ENCODE results near the gene SPATA13.

SPATA13 gene

DNA sequence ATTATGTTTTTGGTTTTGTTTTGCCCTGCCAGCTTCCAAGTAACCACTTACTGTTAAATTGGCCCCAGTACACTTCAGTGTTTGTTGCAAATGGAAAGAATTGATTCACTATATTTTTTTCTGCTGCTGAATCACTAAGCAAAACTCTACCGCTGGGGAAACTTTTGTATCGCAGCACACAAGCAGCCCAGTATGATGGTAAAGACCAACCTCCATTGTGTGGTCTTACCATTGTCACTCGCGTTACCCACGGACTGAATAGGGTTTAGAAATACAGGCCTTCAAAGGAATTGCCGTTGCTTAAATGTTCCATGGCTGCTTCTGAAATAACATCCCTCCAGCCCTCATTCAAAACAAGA is 7.9 kb downstream of the SPATA13 start:
- DNase-seq = no peak

DNA sequence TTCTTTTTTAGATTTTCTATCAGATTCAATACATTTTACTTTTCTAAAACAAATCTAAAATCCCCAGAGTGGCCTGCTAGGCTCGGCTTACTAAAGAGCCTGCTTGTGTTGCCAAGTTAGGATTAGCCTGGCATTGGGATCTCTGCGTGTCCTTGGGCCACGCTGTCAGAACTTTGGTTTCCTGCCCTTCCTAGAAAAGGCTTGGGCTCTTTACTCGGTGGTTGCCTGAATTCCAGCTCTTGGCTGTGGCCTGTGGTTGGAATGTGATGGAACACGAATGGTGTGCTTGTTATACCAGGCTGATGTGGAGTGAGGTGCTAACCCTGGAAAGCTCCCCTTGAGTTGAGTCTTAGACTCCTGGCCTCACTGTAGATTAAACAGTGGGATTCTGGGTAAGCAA is 8.5 kb downstream of the SPATA13 start:
- DNase-seq = no peak

DNA sequence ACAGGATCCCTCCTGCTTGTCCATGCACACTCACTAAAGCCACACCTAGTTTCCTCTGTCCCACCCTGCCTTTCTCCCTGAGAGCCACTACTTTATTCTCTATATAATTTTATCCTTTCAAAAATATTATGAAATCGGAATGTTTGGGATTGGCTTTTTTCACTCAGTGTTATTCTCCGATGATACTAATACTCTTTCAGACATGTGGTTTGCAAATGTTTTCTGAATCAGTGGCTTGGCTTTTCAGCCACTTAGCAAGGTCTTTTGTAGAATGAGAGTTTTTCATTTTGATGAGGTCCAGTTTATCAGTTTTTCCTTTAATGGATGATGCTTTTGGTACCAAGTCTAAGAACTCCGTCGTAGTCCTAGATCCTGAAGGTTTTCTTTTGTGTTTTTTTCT is 11.6 kb downstream of the SPATA13 start:
- no peak for DNase-seq

DNA sequence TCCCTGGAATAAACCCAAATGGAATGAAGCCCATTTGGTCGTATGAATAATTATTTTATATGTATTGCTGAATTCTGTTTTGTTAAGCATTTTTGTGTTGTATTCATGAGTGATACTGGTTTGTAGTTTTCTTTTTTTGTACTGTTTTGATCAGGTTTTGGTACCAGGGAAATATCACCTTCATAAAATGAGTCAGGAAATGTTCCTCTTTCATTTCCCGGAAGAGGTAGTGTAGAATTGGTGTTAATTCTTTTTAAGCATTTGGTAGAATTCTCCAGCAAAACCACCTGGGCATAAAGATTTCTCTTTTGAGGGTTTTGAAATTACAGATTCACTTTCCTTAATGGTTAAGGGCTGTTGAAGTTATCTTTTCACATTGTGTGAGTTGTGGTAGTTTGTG is 13.3 kb downstream of the SPATA13 start:
- no peak for DNase-seq

DNA sequence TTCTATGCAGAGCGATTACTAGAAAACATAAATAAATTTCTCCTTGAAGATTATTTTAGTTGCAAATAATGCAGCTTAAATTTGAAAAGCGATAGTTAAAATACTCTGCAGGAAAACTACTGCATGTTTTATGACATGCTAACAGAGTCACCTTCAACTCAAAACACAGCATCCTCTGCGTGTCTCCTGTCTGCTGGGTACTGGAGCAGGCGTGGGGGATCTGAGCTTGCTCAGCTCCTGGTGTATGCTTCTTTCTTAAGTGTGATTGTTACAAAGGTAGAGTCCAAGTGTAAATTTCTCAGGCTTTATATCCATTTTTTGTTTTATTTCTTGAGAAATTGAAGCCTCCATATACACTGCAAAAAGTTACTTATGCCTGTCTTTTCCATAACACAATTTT is 15.3 kb downstream of the SPATA13 start:
- DNase-seq = no peak

DNA sequence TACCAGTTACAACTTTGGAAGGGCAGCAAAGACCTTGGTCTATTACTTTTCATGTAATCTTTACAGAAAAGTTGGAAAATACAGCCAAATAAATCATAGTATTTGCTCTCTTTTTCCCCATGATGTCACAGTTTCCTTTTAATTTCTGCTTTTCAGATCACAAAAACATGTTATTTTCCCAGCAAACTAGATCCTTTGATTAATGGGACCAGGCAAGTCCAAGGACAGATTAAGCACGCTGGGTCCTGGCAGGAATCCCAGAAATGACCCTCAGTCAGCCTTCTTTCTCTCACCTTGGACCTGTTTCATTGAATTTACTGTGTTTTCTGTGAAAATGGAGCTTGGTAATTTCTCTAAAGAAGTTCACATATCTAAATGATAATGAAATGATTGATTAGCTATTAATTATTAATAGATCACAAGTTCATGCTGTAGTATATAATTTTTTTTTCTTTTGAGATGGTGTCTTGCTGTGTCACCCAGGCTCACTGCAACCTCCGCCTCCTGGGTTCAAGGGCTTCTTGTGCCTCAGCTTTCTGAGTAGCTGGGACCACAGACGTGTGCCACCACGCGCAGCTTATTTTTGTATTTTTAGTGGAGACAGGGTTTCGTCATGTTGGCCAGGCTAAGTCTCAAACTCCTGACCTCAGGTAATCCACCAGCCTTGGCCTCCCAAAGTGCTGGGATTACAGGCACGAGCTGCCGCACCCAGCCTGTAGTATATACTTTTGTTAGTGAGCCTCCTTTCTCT is 16.0 kb downstream of the SPATA13 start:
- no peak for DNase-seq

DNA sequence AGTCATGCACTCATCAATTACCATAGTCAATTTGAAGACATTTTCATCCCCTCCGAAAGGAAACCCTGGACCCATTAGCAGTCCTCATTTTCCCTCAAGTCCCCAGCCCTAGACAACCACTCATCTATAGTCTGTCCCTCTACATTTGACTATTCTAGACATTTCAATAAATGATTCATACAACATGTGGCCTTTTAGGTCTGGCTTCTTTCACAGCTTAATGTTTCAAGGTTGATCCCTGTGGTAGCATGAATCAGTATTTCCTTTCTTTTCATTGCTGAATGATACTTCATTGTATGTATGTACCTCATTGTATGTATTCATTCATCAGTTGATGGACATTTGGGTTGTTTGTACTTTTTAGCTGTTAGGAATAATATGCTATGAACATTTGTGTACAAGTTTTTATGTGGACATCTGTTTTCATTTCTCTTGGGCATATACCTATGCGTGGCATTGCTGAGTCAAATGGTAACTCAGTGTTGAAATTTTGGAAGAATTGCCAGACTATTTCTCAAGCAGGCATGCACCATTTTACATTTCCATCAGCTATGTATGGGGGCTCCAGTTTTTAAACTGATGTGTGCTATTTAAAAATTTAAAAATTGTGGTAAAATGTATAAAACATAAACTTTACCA is 18.4 kb downstream of the SPATA13 start:
- DNase-seq = no peak

DNA sequence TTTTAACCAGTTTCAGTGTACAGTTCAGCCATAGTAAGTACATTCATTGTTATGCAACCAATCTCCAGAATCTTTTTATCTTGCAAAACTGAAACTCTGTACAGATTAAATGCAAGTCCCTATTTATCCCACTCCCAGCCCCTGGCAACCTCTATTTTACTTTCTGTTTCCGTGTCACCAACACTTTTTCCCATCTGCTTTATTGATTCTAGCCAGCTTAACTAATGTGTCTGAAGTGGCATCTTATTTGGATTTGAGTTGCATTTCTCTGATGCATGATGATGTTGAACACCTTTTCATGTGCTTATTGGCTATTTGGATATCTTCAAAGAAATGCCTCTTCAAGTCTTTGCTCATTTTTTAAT is 18.9 kb downstream of the SPATA13 start:
- DNase-seq = no peak

DNA sequence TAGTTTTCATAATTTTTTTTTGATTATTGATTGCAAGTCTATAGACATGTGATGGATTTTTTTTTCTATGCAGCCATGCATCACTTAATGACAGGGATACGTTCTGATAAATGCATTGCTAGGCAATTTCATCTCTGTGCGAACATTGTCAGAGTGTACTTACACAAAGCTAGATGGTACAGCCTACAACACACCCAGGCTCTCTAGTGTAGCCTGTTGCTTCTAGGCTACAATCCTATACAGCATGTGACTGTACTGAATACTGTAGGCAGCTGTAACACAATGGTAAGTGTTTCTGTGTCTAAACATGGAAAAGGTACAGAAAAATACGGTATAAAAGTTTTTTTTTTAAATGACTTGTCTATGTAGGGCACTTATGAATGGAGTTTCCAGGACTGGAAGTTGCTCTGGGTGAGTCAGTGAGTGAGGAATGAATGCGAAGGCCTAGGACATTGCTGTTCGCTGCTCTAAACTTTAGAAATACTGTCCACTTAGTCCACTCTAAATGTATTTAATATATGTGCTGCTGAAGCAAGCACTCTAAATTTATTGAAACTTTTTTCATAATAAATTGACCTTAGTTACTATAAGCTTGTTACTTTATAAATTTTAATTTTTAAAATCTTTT is 20.3 kb downstream of the SPATA13 start:
- no peak for DNase-seq

DNA sequence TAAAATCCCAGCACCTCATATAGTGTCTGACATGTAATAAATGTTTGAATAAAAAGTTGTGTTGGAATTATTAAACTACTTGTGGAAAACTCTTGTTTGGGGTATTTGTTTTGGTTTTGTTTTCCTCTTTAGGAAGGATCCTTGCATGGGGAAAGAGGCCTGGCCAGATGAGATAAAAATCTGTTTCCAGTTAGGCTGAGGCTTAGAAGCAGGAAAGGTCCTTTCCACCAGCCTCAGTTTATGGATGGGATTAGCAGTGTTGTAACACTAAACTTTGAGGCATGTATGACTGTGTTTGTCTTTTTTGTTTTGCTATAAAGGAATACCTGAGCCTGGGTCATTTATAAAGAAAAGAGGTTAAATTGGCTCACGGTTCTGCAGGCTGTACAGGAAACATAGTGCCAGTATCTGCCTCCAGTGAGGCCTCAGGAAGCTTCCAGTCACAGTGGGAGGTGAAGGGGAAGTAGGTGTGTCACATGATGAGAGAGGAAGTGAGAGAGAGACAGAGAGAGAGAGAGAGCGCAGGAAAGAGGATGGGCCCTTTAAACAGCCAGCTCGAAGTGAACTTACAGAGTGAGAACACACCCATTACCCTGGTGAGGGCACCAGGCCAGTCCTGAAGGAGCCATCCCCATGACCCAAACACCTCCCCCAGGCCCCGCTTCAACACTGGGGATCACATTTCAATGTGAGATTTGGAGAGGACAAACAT is 21.6 kb downstream of the SPATA13 start:
- DNase-seq = no peak

DNA sequence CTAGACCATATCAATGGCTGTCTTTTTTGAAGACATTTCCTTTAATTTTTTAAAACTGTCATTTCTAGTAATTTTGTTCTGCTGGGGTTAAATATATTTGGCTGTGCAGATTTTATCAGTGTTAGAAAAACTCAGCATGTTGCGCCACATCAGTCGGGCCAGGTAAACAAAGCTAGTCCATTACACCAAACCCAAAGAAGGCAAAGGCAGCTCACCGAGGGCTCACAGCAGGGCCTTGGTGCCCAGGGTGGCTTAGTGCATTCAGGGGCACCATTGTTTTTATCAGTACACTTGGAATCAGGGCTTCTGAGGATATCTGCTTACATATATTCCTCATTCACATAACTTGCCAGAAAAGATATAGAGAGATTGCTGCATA is 22.2 kb downstream of the SPATA13 start:
- DNase-seq = no peak

DNA sequence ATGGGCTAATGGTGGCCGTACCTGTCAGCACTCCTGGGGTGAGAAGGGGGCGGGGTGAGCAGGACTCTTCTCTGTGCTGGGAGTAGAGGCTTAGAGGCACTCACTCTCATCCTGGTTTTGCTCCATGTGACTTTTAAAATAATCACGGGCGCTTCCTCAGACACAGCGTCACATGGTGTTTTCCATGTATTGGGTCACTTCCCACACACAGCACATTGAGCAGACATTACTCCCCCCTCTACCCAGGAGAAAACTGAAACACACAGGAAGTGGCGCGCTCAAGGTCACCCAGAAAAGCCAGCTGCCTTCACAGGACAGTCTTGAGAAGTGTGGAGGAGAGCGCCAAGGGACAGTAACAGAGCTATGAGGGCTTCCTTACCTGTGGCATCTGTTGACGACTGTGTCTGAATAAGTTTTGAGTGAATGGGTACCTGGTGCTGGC is 23.2 kb downstream of the SPATA13 start:
- DNase-seq = no peak

DNA sequence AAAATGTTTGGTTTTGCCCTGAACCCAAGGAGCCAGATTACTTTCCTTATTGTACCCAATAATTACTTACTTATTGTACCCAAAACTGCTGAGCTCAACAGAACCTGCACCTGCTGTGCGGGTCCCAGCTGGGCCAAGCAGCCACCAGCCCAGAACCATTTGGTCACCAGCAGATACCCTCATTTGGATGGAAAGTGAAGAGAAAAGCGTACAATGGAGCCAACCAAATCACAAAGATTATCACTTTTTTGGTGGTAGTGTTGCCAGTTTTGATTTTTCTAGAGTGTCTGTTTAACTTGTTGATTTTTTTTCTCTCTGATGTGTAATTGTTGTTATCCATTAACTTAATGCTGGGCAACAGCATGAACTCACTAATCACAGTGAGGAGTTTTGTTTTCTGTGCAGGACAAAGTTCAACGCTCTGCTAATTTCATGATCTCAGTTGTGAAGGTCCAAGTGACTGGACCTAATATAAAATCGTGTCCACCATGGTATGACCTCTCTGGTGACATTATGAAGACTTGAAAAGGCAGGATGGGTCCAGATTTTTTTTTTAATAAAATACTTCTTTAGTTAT is 23.8 kb downstream of the SPATA13 start:
- no peak for DNase-seq

DNA sequence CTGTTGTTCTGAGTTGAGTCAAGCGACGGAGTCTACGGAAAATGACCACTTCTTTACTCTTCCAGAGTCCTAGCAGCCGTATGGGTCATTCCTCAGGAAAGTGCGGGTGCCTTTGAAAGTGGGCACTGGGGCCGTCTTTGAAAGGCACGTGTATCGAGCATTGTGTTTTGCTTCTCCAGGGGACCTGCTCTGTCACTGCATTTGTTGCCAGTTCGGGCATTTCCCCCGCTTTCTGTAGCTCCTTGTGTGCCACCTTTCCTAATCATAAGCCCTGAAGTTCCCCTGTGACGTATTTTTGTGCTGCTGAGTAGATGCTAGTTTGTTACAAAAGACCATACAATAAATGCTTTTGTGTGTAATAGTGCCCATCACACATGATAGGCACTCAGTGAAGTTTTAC is 24.4 kb downstream of the SPATA13 start:
- DNase-seq = no peak

DNA sequence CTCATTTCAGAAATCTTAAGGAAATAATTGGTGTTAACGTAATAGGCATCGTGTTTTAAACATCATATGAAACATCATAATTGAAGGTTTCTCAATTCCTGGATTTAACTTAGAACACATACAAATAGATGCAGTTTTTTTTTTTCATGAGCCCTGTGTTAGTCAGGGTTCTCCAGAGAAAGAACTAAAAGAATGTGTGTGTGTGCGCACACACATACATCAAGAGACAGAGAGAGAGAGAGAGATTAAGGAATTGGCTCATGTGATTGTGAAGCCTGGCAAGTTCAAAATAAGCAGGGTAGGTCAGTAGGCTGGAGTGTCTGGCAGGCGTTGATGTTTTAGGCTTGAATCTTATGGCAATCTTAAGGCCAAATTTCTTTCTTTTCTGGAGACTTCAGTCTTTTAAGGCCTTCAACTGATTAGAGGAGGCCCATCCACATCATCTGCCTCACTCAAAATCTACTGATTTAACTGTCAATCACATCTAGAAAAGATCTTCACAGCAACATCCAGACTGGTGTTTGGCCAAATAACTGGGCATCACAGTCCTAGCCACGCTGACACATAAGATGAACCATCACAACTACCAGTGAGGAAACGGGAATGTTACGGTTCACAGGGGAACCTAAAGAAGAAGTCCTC is 25.2 kb downstream of the SPATA13 start:
- DNase-seq = no peak

DNA sequence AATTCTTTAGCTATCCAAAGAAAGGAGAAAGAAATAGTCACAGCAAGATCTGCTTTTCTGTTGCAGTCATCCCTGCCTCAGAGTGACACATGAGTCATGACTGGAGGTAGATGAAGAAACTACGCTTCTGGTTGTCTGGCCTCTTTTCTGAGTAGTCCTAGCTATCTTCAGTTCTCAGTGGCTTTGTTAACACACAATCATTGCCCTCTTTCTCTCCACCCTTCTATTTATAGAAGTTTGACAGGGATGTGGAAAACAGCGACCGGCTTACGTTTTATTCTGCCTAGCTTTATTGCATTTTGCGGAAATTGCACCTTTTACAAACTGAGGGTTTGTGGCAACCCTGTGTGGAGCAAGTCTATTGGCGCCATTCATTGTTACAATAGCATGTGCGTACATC is 26.7 kb downstream of the SPATA13 start:
- no peak for DNase-seq

DNA sequence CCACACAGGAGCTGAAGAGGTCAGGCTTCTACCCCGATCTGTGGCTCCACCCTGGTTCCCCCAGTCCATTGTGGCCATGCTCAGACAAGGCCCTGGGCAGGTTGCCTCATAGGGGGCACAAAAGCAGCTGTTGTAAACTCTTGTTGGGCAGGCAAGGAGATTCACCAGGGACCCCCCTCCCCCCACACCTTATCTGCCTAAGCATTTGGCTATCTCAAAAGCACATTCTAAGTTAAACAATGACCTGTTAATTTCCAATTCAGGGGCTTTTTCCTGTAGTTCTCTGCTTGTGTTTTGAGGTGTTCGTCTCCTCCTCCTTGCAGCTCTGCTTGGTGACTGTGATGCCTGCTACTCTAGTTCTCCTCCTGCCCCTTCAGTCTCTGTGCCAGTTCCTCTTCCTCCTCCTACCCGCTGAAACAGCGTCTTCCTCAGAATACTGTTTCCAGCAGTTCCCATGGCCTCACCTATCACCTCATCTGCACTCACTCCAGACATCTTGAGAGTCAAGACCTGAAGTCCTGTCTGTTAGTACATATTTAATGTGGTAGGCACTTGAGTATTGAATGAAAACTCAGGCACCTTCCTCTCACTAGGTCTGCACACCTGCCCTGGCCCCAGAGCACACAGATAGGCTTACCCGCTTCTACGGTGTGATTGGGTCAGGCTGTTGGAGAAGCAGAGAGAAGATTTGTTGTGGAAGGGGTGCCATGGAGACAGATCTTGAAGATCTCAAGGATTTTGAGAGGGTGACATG is 31.7 kb downstream of the SPATA13 start:
- no peak for DNase-seq

DNA sequence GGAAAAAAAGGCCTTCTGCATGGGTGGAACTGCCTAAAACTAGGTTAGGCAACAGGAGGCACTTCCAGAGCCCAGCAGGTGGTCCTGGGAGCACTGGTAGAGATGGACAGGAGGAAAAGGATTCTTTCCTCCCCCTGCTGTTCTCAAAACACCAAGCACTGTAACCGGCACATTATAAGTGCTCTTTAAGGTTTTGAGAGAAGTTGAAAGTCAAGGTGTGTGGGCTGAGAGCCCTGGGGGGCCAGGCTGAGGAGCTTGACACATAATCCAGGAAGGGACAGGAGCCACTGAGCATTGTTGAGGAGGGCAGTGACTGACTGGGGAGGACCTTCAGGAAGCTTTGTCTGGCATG is 32.3 kb downstream of the SPATA13 start:
- no peak for DNase-seq

DNA sequence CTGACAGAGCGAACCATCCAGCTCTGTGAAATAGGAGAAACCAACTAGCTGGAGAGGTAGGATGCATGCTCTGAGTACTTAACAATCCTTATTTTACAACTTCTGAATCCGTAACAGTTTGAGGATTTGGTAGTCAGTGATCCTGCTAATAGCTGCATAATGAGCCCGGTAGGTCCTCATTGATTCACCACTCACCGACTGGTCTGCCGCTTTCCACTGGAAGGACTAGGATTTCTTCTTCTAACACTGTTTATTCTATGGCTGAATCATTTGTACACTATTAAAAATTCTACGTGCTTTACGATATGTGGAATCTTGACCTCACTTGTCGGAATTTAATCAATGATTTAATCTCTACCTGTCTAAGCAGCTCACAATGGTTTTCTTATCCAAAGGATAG is 33.9 kb downstream of the SPATA13 start:
- no peak for DNase-seq

DNA sequence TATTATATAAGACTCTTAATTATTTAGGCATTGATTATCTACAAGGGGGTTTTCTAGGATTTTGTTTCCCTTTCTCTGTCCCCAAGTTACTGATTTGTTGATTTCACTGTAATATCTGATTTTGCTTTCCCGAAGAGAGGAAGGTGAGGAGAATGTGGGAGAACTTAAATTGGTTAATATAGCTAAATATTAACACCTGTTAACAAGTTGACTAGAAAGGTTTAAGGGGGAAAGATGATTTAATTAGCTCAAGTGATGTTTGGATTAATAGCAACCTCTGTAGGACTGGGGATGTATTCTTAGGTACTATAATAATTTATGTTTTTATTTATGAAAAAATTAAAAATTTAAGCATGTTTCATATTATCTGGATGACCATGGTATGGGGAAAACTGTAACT is 35.1 kb downstream of the SPATA13 start:
- no peak for DNase-seq

DNA sequence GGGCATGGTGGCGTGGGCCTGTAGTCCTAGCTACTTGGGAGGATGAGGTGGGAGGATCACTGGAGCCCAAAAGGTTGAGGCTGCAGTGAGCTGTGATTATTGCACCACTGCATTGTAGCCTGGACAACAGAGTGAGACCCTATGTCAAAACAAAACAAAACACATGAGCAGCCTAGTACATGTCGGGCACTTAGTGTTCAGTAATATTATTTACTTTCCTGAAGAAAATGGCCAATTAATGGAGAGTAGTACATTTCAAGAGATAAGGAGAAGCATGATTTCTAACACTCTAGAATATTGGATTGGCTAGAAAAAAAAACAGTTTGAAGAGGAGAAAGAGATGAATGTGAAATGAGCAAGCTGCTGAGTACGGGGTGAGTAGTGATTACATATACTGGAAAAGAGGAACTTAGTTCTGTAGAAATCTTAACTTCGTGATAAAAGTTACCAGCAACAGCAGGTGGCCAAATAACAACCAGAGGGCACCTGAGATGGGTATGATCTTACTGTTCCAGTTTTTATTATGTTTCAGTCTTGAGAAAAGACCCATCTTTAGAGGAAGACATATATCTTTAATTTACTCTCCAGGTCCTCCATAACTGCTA is 36.2 kb downstream of the SPATA13 start:
- DNase-seq = no peak

DNA sequence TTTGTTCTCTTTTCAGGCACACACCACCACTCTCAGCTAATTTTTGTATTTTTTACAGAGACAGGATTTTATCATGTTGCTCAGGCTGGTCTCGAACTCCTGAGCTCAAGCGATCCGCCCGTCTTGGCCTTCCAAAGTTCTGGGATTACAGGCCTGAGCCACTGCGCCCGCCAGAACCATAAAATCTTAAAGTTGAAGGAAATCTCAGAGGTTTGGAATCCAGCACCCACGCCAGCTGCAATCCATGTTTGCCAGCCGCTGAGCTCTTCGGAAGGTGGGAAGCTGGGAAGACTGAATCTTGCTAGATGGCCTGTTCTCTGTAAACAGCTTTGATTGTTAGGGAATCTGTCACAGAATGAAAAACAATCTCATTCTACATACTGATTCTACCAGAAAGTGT is 38.5 kb downstream of the SPATA13 start:
- DNase-seq = no peak
